ENCODE data around the gene CPD. TPM values are rescaled to one million over a fixed set of nuclear protein-coding genes. Genes with fewer than 3 reads are reported as not detected.

The CPD gene
- total and polyA plus RNA-seq, 2 of the 13 experiments (the other 11 are each of a cell fraction or from before 2014, with no cell fraction given), result 46.1 to 72.3 TPM

DNA sequence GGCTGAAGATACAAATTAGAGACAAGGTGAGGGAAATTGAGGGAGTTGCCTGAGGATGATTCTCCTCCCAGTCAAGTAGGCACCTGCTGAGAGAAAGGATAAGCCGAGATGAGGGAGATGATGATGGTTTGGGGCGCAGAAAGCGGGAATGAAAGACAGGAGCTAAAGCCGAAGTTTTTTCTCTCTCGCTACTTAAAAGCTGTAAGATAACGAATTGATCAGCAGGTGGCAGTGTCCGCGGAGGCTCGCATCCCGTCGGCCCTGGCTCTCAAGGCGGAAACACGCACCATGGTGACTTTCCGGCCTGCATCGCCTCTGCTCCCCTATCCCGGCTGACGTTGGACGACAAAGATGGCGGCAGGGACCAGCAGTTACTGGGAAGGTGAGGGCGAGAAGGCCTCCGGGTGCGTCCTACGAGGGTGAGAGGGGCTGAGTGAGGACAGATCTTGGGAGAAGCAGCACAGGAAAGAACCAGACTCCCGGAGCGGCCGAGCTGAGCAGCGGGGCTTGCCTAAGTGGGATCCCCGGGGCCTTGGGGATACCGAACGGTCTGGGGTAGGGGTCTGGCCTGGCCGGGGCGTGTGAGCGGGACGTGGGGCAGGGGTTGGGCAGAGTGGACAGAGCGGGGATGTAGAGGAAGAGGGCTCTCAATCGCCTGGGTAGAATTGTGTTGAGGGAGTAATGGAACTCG is 98.5 kb downstream of the CPD start, which contains the start of gene GOSR1 (continued):
- TF ChIP-seq, protein P1, sequence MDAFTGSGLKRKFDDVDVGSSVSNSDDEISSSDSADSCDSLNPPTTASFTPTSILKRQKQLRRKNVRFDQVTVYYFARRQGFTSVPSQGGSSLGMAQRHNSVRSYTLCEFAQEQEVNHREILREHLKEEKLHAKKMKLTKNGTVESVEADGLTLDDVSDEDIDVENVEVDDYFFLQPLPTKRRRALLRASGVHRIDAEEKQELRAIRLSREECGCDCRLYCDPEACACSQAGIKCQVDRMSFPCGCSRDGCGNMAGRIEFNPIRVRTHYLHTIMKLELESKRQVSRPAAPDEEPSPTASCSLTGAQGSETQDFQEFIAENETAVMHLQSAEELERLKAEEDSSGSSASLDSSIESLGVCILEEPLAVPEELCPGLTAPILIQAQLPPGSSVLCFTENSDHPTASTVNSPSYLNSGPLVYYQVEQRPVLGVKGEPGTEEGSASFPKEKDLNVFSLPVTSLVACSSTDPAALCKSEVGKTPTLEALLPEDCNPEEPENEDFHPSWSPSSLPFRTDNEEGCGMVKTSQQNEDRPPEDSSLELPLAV (CRISPR knock-in tag; conservative IDR thresholded peaks at IDR 0.05; ENCODE audit: low read depth), result 0 out of 2 replicates have a peak, but pooled peaks have one; percentile 69
- TF ChIP-seq REL (CRISPR knock-in tag; conservative IDR thresholded peaks at IDR 0.05), result peak; percentile 70
- TF ChIP-seq, protein P2, sequence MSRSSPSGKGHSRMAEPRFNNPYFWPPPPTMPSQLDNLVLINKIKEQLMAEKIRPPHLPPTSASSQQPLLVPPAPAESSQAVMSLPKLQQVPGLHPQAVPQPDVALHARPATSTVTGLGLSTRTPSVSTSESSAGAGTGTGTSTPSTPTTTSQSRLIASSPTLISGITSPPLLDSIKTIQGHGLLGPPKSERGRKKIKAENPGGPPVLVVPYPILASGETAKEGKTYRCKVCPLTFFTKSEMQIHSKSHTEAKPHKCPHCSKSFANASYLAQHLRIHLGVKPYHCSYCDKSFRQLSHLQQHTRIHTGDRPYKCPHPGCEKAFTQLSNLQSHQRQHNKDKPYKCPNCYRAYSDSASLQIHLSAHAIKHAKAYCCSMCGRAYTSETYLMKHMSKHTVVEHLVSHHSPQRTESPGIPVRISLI (CRISPR knock-in tag; IDR thresholded peaks at IDR 0.05; ENCODE audit: borderline replicate concordance), result peak; percentile 83
- TF ChIP-seq SMARCE1 (IDR thresholded peaks at IDR 0.05; ENCODE audit: borderline replicate concordance), result no peak
- no peak for TF ChIP-seq GPN1 (CRISPR knock-in tag; IDR thresholded peaks at IDR 0.05; ENCODE audit: borderline replicate concordance)
- TF ChIP-seq NPAS2 (CRISPR knock-in tag; IDR thresholded peaks at IDR 0.05; ENCODE audit: borderline replicate concordance), result no peak
- no peak for TF ChIP-seq NFATC3 (CRISPR knock-in tag; IDR thresholded peaks at IDR 0.05)
- TF ChIP-seq SNAI1 (CRISPR knock-in tag; IDR thresholded peaks at IDR 0.05; ENCODE audit: borderline replicate concordance), result no peak; the same call in 1 of the 2 replicates
- TF ChIP-seq FOSL2 (CRISPR knock-in tag; IDR thresholded peaks at IDR 0.05), result peak; percentile 47
- TF ChIP-seq ZNF12 (CRISPR knock-in tag; IDR thresholded peaks at IDR 0.05), result peak; percentile 25; the same call in 1 of the 2 replicates
- TF ChIP-seq SNRNP70 (IDR thresholded peaks at IDR 0.05; ENCODE audit: low read depth, low read length), result no peak
- TF ChIP-seq, protein P3, sequence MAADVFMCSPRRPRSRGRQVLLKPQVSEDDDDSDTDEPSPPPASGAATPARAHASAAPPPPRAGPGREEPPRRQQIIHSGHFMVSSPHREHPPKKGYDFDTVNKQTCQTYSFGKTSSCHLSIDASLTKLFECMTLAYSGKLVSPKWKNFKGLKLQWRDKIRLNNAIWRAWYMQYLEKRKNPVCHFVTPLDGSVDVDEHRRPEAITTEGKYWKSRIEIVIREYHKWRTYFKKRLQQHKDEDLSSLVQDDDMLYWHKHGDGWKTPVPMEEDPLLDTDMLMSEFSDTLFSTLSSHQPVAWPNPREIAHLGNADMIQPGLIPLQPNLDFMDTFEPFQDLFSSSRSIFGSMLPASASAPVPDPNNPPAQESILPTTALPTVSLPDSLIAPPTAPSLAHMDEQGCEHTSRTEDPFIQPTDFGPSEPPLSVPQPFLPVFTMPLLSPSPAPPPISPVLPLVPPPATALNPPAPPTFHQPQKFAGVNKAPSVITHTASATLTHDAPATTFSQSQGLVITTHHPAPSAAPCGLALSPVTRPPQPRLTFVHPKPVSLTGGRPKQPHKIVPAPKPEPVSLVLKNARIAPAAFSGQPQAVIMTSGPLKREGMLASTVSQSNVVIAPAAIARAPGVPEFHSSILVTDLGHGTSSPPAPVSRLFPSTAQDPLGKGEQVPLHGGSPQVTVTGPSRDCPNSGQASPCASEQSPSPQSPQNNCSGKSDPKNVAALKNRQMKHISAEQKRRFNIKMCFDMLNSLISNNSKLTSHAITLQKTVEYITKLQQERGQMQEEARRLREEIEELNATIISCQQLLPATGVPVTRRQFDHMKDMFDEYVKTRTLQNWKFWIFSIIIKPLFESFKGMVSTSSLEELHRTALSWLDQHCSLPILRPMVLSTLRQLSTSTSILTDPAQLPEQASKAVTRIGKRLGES (CRISPR knock-in tag; IDR thresholded peaks at IDR 0.05; ENCODE audit: borderline replicate concordance), result 0 out of 2 replicates have a peak, but pooled peaks have one; percentile 11
- TF ChIP-seq ARHGAP35 (CRISPR knock-in tag; IDR thresholded peaks at IDR 0.05; ENCODE audit: borderline replicate concordance), result peak; percentile 58; the same call in 1 of the 2 replicates
- no peak for TF ChIP-seq HHEX (CRISPR knock-in tag; IDR thresholded peaks at IDR 0.05)
- TF ChIP-seq, protein P4, sequence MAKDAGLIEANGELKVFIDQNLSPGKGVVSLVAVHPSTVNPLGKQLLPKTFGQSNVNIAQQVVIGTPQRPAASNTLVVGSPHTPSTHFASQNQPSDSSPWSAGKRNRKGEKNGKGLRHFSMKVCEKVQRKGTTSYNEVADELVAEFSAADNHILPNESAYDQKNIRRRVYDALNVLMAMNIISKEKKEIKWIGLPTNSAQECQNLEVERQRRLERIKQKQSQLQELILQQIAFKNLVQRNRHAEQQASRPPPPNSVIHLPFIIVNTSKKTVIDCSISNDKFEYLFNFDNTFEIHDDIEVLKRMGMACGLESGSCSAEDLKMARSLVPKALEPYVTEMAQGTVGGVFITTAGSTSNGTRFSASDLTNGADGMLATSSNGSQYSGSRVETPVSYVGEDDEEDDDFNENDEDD (CRISPR knock-in tag; IDR thresholded peaks at IDR 0.05; ENCODE audit: borderline replicate concordance), result peak; percentile 45; the same call in 1 of the 2 replicates
- peak; percentile 37; the same call in 1 of the 2 replicates for TF ChIP-seq ZNF329 (CRISPR knock-in tag; IDR thresholded peaks at IDR 0.05; ENCODE audit: low read depth)
- peak; percentile 76 for TF ChIP-seq MIER2 (CRISPR knock-in tag; IDR thresholded peaks at IDR 0.05)
- TF ChIP-seq ZNF260 (CRISPR knock-in tag; IDR thresholded peaks at IDR 0.05; ENCODE audit: borderline replicate concordance, low read depth), result no peak
- TF ChIP-seq, protein P5, sequence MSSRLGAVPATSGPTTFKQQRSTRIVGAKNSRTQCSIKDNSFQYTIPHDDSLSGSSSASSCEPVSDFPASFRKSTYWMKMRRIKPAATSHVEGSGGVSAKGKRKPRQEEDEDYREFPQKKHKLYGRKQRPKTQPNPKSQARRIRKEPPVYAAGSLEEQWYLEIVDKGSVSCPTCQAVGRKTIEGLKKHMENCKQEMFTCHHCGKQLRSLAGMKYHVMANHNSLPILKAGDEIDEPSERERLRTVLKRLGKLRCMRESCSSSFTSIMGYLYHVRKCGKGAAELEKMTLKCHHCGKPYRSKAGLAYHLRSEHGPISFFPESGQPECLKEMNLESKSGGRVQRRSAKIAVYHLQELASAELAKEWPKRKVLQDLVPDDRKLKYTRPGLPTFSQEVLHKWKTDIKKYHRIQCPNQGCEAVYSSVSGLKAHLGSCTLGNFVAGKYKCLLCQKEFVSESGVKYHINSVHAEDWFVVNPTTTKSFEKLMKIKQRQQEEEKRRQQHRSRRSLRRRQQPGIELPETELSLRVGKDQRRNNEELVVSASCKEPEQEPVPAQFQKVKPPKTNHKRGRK (CRISPR knock-in tag; IDR thresholded peaks at IDR 0.05), result peak; percentile 88; the same call in 1 of the 2 replicates
- TF ChIP-seq ZMYM2 (CRISPR knock-in tag; IDR thresholded peaks at IDR 0.05), result no peak
- 0 out of 2 replicates have a peak, but pooled peaks have one; percentile 34 for TF ChIP-seq ZNF430 (CRISPR knock-in tag; IDR thresholded peaks at IDR 0.05)
